ENCODE measurements around the gene COL23A1. TPM values are rescaled to one million over a fixed set of nuclear protein-coding genes. Genes with fewer than 3 reads are reported as not detected.

Gene COL23A1
- total RNA-seq, 1 donor, result 0.10 TPM

DNA sequence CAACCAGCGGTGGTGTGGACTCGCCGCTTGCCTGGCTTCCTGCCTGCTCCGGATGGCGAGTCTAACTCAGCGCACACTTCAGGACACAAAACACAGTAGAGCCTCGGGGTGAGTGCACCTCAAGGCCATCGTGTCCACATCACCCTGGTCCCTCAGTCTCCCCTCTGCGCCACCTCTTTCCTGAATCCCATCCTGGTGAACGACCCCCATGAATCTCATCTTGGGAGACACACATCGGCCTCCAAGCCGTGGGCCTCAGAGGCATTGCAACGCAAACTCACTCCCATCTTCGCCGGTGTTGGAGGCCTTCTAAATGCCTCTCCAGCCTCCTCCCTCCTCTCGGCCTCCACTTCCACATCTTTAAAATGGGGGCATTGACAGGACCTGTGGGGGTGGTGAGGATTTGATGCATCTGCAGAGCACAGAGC, 124.3 kb downstream of the COL23A1 start:
- H3K4me3 ChIP-seq (ENCODE audit: low read length), result no peak overlapping the region
- H3K4me1 ChIP-seq (ENCODE audit: insufficient read depth, low read length), result peaks cover 48% of the 10 kb centered on the region
- H3K9me3 ChIP-seq (ENCODE audit: low read depth, low read length), result no peaks in the 10 kb centered on the region
- H3K27me3 ChIP-seq (ENCODE audit: insufficient read depth, low read length), result no peaks in the 10 kb centered on the region

DNA sequence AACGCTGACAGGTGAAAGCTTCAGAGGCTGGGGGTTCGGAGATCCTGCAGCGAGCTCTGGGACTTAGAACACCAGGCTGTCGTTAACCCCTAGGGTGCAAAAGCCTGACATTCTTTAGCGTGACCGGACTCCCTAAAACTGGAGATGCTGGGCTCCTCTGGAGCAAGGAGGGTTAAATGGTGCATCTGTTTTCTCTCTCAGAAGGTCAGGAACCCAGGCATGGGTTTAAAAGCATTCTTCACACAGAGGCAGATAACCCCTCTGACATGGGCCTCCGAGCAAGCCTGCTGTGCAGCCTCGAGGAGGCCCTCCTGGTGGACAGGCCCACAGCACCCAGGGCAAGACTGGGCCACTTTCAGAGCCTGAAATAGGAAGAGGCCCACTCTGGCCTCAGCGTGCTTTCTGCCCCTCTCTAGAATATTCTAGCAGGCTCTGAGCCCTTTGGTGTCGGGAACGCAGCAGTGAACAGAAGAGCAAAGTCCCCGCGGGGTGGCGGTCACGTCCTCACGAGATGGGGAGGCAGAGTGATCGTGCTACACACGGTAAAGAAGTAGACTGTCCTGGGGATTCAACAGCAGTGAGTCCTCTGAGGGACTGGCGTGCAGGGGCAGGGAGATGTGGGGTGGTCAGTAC, 124.8 kb downstream of the COL23A1 start:
- Histone ChIP-seq H3K9me3 (ENCODE audit: low read depth, low read length) (no peaks in the 10 kb centered on the region), H3K27me3 (ENCODE audit: insufficient read depth, low read length) (no peaks in the 10 kb centered on the region), H3K4me1 (ENCODE audit: insufficient read depth, low read length) (peaks cover 48% of the 10 kb centered on the region)

DNA sequence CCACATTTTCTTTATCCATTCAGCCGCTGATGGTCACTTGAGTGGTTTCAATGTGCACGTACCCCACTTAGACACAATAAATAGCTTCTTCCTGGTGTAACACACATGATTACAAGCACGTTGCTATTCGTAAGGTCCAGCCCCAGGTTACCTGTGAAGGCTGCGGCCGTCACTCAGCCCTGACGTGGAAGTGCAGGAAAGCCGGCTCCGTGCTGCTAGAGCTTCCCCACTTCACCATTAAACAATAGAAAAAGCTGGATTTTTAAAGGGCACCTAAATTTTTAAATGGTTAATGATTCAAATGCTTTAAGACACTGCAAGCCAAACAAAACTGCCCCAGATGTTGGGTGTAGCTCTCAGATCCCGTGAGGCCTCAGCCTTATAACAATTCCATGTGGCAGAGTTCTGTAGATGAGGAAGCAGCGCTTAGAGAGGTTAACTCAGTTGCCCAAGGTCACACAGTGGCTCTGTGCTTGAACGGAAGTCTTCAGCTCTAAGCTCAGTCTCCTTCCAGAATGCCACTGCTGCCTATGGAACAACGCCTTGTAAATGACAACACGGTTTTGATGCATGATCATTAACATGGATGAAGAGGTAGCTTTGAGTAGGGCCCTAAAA, 125.7 kb downstream of the COL23A1 start:
- no peaks in the 10 kb centered on the region for H3K9me3 ChIP-seq (ENCODE audit: low read depth, low read length)
- H3K4me3 ChIP-seq (ENCODE audit: low read length), result no peak overlapping the region
- no peaks in the 10 kb centered on the region for H3K27me3 ChIP-seq (ENCODE audit: insufficient read depth, low read length)
- peaks cover 48% of the 10 kb centered on the region for H3K4me1 ChIP-seq (ENCODE audit: insufficient read depth, low read length)

More for the DNA sequence above, 124.8 kb downstream of the COL23A1 start:
- H3K4me3 ChIP-seq (ENCODE audit: low read length), result no peak overlapping the region

DNA sequence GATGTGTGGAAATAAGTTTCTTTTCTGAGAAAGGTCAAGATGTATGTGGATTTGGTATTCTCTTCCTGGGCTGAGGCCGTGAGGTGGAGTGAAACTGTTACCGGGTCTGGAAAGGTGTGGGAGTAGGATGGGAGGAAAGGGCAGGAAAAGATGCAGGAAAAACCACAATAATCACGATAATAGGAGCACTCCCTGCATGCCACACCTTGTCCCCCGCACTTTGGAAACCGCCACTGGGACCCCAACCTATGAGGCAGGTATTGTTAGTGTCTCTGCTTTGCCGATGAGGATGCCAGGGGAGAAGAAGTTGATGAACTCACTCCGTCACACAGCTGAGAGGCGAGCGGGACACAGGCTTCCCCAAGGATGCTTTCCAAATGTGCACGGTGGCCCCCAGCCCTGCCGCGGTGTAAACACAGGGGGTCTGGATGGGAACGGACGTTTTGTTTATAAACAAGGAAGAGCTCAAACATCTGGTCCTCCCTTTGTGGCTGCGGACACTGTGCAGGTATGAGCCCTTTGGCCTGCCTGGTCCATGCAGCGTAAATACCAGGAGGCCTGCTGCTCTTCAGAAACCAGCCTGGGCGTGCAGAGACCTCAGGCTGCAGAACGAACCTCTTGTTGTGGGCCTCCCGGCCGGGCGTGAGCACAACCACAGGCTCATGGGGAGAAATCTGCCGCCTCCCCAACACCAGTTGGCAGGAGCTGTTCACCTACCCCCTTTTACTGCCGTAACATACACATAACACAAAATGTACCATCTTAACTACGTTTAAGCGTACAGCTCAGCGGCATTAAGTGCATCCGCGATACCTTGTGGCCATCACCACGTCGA, 126.7 kb downstream of the COL23A1 start:
- Histone ChIP-seq H3K4me3 (ENCODE audit: low read length) (no peak overlapping the region), H3K4me1 (ENCODE audit: insufficient read depth, low read length) (peaks cover 40% of the 10 kb centered on the region), H3K9me3 (ENCODE audit: low read depth, low read length) (no peaks in the 10 kb centered on the region), H3K27me3 (ENCODE audit: insufficient read depth, low read length) (no peaks in the 10 kb centered on the region)

DNA sequence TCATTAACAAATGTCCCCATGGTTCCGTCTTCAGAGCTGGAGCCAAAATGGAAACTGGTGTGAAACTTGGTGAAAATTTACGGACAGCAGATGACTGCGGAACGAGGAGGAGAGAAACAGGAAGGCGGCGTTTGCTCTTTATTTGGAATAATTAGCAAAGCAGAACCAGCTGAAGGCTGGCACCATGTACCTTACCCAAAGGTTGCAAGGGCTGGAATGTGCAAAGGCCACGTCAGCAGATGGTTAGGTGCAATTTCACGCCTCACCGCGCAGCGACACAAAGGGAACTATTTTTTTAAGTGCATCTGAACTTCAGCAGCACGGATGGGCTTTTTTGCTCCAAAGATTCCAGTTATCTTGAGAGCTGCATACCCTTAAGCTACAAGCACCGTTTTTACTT, 127.4 kb downstream of the COL23A1 start:
- H3K9me3 ChIP-seq (ENCODE audit: low read depth, low read length), result no peaks in the 10 kb centered on the region
- peaks cover 33% of the 10 kb centered on the region for H3K4me1 ChIP-seq (ENCODE audit: insufficient read depth, low read length)
- H3K27me3 ChIP-seq (ENCODE audit: insufficient read depth, low read length), result no peaks in the 10 kb centered on the region
- H3K4me3 ChIP-seq (ENCODE audit: low read length), result no peak overlapping the region

DNA sequence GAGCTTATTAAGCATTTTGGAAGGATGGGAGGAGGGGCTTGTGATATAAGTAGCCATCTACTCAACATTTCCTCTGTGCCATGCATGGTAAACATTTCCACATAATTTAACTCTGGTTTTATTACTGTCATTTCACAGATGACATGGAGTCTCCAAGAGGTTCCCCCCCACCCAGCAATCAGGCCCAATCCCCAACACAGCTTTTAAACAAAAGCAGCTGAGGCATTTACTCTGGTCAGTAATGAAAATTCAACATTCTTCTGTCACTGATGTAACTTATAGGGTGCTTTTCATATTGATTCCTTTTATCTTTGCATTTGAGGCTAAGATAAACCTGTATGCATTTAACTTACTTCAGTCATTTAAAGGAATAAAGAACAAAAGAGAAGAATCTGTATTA, 128.1 kb downstream of the COL23A1 start:
- H3K4me1 ChIP-seq (ENCODE audit: insufficient read depth, low read length), result peaks cover 25% of the 10 kb centered on the region
- H3K9me3 ChIP-seq (ENCODE audit: low read depth, low read length), result no peaks in the 10 kb centered on the region
- H3K27me3 ChIP-seq (ENCODE audit: insufficient read depth, low read length), result no peaks in the 10 kb centered on the region
- H3K4me3 ChIP-seq (ENCODE audit: low read length), result no peak overlapping the region

DNA sequence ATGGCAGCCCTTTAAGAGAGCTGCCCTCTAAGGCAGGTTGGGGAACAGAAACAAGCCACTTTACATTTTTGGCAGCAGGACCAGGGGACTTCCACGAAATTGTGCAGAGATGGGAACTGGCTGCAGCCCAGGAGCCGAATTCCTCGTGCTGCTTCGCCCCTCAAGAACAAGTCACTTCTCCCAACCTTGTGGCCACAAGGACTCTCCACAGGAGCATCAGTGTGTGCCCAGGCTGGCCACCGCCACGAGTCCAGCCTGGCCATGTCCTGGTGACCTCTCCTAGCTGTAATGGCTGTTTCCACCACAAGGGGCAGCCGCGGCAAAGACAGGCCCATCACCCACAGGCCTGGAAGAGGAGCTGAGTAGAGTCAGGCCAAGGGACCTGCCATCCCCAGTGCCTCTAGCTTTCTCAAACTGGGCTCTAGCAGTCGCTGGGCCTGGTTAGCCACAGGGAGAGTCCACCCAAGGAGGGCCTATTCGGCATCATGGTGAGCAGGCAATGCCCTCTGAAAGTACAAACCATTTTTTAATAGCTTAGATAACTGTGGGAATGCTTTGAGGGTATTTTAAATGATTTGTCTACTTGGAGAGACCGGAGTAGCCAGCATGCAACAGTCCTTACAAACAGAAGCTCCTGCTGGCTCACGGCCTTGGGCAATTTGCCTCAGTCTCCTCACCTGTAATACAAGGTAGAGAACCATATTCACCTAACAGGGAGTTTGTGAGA, 129.0 kb downstream of the COL23A1 start:
- peaks cover 18% of the 10 kb centered on the region for H3K4me1 ChIP-seq (ENCODE audit: insufficient read depth, low read length)
- no peaks in the 10 kb centered on the region for H3K27me3 ChIP-seq (ENCODE audit: insufficient read depth, low read length)
- H3K4me3 ChIP-seq (ENCODE audit: low read length), result no peak overlapping the region
- H3K9me3 ChIP-seq (ENCODE audit: low read depth, low read length), result no peaks in the 10 kb centered on the region

DNA sequence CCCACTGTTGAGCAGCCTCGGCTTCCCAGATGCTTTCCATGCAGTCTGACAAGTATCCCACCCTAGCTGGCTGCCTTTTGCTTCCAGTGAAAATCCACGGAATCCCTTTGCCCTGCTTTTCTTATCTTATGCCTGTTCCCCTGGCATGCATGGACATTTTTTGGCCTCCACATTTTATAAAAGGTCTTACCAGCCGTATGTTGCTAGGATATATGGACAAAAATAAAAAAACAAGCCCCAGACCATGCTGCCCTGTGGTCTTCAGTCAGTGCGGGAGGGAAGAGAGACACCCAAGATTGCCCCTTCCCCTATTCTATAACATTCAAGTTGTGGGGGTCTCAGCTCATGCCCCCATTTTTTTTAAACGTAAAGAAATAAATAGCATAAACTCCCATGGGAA, 129.6 kb downstream of the COL23A1 start:
- no peak overlapping the region for H3K4me3 ChIP-seq (ENCODE audit: low read length)
- H3K4me1 ChIP-seq (ENCODE audit: insufficient read depth, low read length), result peaks cover 18% of the 10 kb centered on the region
- H3K27me3 ChIP-seq (ENCODE audit: insufficient read depth, low read length), result no peaks in the 10 kb centered on the region
- no peaks in the 10 kb centered on the region for H3K9me3 ChIP-seq (ENCODE audit: low read depth, low read length)

DNA sequence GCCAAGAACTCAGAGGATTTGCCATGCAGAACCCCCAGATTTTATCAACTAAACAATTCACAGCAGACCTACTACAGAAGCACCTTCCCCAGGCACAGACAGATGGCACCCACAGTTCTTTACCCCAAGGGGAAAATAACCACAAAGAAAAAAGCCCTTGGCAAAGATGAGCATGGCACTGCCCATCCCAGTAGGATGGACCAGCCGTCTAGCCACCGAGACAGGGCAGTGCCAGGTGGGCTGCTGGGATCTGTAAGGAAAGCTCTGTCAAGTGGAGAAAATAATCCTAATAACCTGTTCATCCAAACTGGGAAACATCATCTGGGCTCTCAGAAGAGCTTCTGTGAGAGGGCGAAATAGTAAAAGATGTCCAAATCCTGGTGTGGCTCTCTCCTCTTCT, 130.0 kb downstream of the COL23A1 start:
- no peak overlapping the region for H3K4me3 ChIP-seq (ENCODE audit: low read length)
- H3K4me1 ChIP-seq (ENCODE audit: insufficient read depth, low read length), result peaks cover 18% of the 10 kb centered on the region
- no peaks in the 10 kb centered on the region for H3K9me3 ChIP-seq (ENCODE audit: low read depth, low read length)
- no peaks in the 10 kb centered on the region for H3K27me3 ChIP-seq (ENCODE audit: insufficient read depth, low read length)

DNA sequence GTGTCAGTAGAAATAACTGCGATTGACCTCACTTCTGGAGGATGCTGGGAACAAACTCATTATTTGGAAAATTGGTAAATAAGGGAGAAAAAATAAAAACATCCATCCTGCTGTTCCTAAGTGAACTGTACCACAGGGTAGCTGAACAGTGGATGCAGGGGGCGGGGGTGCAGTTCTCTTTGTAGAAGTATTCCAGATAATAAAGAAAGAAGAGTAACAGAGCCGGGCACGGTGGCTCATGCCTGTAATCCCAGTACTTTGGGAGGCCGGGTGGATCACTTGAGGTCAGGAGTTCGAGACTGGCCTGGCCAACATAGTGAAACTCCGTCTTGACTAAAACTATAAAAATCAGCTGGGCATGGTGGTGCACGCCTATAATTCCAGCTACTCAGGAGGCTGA, 132.1 kb downstream of the COL23A1 start:
- Histone ChIP-seq H3K4me1 (ENCODE audit: insufficient read depth, low read length) (peaks cover 6% of the 10 kb centered on the region), H3K9me3 (ENCODE audit: low read depth, low read length) (no peaks in the 10 kb centered on the region), H3K4me3 (ENCODE audit: low read length) (no peak overlapping the region), H3K27me3 (ENCODE audit: insufficient read depth, low read length) (no peaks in the 10 kb centered on the region)

DNA sequence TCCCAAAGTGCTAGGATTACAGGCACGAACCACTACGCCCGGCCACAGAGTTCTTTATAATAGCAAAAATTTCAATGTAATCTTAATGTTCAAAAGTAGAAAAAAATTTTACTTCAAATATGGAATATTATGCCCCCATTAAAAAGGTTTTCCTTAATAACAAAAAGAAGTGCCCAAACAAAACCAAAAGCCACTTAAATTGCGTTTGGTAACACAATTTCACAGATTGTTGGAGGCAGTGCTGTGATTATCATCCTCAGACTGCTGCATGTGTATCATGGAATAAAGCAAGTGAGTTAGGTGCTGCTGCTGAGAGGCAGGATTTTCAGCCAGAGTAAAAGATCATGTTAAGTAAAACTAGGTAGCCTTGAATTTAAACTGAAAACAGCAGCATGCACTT, 132.7 kb downstream of the COL23A1 start:
- Histone ChIP-seq H3K9me3 (ENCODE audit: low read depth, low read length) (no peaks in the 10 kb centered on the region), H3K4me1 (ENCODE audit: insufficient read depth, low read length) (no peaks in the 10 kb centered on the region), H3K4me3 (ENCODE audit: low read length) (no peak overlapping the region), H3K27me3 (ENCODE audit: insufficient read depth, low read length) (no peaks in the 10 kb centered on the region)

DNA sequence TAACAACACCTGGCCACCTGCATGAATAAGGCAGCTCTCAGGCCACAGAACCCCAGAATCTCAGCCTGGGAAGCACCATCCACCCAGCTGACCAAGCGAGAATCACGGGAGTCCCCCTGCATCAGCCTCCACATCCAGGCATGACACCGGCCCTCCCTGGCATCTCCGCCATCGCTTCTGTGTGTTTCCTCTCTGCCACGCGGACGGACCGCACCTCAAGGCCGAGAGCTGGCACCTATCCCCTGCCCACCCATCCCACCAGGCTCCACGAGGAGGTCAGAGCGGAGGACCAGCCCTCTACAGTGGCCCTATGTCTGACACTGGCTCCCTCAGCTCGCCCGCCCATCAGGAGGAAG, 134.7 kb downstream of the COL23A1 start:
- Histone ChIP-seq H3K4me1 (ENCODE audit: insufficient read depth, low read length) (no peaks in the 10 kb centered on the region), H3K27me3 (ENCODE audit: insufficient read depth, low read length) (no peaks in the 10 kb centered on the region), H3K4me3 (ENCODE audit: low read length) (no peak overlapping the region), H3K9me3 (ENCODE audit: low read depth, low read length) (no peaks in the 10 kb centered on the region)

DNA sequence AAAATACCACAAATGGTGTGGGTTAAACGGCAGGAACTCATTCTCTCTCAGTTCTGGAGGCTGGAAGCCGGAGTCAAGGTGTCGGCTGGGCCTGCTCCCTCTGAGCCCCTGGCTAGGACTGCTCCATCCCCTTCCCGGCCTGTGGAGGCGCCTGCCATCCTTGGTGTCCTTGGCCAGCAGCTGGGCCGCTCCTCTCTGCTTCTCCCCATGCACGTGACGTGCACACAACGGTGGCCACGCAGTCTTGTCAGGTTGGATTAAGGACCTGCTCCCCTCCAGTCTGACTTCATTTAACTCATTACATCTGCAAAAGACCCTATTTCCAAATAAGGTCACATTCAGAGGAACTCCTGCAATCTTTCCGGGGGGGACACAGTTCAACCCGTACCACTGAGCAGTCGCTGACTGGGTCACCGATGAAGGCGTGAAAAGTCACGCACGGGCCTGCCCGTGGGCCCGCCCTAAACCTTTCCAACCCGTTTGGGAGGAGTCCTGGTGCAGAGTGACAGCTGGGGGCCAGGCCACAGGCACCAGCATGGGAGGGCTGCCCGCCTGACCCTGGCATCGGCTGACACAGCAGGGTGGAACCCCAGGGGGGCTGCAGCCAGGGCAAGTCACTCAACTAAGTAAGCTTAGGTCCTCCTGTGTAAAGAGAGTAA, 135.2 kb downstream of the COL23A1 start:
- no peak overlapping the region for H3K4me3 ChIP-seq (ENCODE audit: low read length)

DNA sequence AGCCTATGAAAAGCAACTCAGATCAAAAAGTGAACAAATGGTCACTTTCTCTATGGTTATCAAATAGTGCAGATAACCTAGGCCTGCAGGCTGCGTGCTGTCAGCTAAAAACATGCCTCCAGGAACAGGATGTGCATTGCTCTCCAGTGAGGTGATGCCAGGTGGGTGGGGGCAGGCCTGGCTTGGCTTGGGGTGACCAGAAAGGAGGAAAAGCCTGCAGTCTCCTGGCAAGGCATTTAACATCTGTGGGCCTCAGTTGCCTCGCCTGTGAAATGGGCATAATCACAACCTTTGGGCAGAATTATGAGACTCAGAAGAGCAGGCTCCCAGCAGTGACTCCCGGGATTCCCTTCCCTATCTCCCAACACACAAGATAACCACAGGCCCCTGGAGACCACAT, 135.9 kb downstream of the COL23A1 start:
- Histone ChIP-seq H3K9me3 (ENCODE audit: low read depth, low read length) (no peaks in the 10 kb centered on the region), H3K4me1 (ENCODE audit: insufficient read depth, low read length) (peaks cover 8% of the 10 kb centered on the region), H3K4me3 (ENCODE audit: low read length) (no peak overlapping the region)

More for the DNA sequence above, 135.2 kb downstream of the COL23A1 start:
- H3K9me3 ChIP-seq (ENCODE audit: low read depth, low read length), result no peaks in the 10 kb centered on the region
- no peaks in the 10 kb centered on the region for H3K27me3 ChIP-seq (ENCODE audit: insufficient read depth, low read length)
- H3K4me1 ChIP-seq (ENCODE audit: insufficient read depth, low read length), result peaks cover 4% of the 10 kb centered on the region

More for the DNA sequence above, 135.9 kb downstream of the COL23A1 start:
- H3K27me3 ChIP-seq (ENCODE audit: insufficient read depth, low read length), result no peaks in the 10 kb centered on the region
